Measurements from ENCODE around the gene HS3ST6. TPM values are rescaled to one million over a fixed set of nuclear protein-coding genes. Genes with fewer than 3 reads are reported as not detected.

The HS3ST6 gene
- total RNA-seq, 3 donors from 2014 or later (not counting 1 experiment from before 2014, with no cell fraction given), result not detected

DNA sequence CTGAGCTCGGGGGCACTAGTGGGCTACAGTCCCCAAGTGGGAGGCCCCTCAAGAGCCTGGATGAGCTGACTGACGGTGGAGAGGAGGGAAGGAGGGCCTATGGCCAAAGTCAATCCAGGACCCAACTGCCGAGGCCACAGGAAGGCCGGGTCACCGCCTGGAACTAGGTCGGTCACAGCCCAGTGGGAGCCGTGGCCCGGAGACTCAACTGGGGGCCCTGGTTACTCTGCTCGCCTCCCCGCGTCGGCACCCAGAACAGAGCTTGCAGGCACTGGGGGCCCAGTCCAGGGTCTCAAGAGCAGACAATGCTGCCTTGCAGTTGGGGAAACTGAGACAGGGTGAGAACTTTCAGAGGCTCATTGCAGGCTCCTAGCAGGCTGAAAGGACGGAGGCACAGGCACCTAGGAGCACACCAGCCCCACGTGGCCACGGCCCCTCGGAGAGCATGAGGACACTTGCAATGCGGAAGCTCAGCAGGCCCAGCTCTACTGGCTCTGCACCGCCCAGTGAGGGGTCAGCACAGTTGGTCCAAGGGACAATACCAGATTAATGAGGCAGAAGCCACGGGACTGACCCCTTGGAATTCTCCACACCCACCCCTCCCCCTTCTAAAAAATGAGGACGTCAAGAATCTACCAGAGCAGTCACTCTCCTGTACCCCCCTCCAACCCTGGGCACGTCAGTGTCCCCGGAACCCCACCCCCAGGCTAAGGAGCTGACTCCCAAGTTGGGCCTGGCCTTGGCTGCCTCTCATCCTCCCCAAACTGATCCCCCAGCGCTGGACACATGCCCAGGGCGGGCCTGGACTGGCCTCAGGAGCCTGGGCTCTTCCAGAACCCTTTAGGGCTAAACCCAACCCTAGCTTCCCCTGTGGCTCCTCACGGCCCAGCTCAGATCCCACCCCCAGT is 2.2 kb downstream of the HS3ST6 start:
- no peak overlapping the region for H3K27ac Mint-ChIP-seq
- Histone ChIP-seq H3K4me1 (ENCODE audit: control insufficient read depth, insufficient read depth, low read length) (no peaks in the 10 kb centered on the region), H3K4me3 (ENCODE audit: low read length) (no peak overlapping the region), H3K9me3 (ENCODE audit: control insufficient read depth, insufficient read depth, low read length) (no peaks in the 10 kb centered on the region), H3K36me3 (ENCODE audit: control insufficient read depth, insufficient read depth, low read length) (no peaks in the 10 kb centered on the region), H3K27ac (ENCODE audit: low read length) (no peak overlapping the region), H3K27me3 (ENCODE audit: control insufficient read depth, insufficient read depth, low read length) (peaks cover 21% of the 10 kb centered on the region)
- no peaks in the 10 kb centered on the region for H3K36me3 Mint-ChIP-seq
- ATAC-seq (no peak), DNase-seq (no peak)
- H3K4me3 Mint-ChIP-seq, result no peak overlapping the region
- 66% methylated on average over 25 of the region's 25 CpGs for WGBS (ENCODE audit: insufficient coverage)
- H3K27me3 Mint-ChIP-seq (ENCODE audit: low read depth in 2 of 2), result peaks cover 20 to 31% of the 10 kb centered on the region in 2 donors
- no peaks in the 10 kb centered on the region for H3K9me3 Mint-ChIP-seq
- no peaks in the 10 kb centered on the region for H3K4me1 Mint-ChIP-seq
- intact Hi-C loops (cut with micrococcal nuclease), result no loop called here
- TF ChIP-seq, protein P1, sequence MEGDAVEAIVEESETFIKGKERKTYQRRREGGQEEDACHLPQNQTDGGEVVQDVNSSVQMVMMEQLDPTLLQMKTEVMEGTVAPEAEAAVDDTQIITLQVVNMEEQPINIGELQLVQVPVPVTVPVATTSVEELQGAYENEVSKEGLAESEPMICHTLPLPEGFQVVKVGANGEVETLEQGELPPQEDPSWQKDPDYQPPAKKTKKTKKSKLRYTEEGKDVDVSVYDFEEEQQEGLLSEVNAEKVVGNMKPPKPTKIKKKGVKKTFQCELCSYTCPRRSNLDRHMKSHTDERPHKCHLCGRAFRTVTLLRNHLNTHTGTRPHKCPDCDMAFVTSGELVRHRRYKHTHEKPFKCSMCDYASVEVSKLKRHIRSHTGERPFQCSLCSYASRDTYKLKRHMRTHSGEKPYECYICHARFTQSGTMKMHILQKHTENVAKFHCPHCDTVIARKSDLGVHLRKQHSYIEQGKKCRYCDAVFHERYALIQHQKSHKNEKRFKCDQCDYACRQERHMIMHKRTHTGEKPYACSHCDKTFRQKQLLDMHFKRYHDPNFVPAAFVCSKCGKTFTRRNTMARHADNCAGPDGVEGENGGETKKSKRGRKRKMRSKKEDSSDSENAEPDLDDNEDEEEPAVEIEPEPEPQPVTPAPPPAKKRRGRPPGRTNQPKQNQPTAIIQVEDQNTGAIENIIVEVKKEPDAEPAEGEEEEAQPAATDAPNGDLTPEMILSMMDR (IDR thresholded peaks at IDR 0.05), result no peak

DNA sequence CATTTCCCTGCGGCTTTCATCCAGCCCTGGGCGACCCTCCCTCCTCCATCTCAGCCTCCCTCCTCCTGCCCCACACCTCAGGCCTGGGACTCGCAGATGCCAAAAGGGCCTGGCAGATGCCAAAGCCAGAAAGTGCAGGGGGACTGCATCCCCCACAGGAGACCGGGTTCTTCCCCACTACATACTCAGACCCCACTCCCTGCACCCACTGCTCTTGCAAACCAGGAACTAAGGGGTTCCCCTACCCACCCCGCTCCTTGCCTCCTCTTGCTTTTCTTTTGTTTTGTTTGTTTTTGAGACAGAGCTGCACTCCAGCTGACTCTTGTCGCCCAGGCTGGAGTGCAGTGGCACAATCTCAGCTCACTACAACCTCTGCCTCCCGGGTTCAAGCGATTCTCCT is 3.2 kb downstream of the HS3ST6 start:
- TF ChIP-seq, protein P1 (IDR thresholded peaks at IDR 0.05), result no peak
- H3K27me3 ChIP-seq (ENCODE audit: control insufficient read depth, insufficient read depth, low read length), result peaks cover 16% of the 10 kb centered on the region
- ATAC-seq, result no peak
- intact Hi-C loops (cut with micrococcal nuclease), result no loop called here
- no peaks in the 10 kb centered on the region for H3K4me1 Mint-ChIP-seq
- no peak overlapping the region for H3K27ac ChIP-seq (ENCODE audit: low read length)
- H3K4me1 ChIP-seq (ENCODE audit: control insufficient read depth, insufficient read depth, low read length), result no peaks in the 10 kb centered on the region
- H3K27ac Mint-ChIP-seq, result no peak overlapping the region
- H3K27me3 Mint-ChIP-seq (ENCODE audit: low read depth in 2 of 2), result peaks cover 14 to 25% of the 10 kb centered on the region in 2 donors
- H3K36me3 Mint-ChIP-seq, result no peaks in the 10 kb centered on the region
- H3K9me3 ChIP-seq (ENCODE audit: control insufficient read depth, insufficient read depth, low read length), result no peaks in the 10 kb centered on the region
- no peak overlapping the region for H3K4me3 ChIP-seq (ENCODE audit: low read length)
- H3K9me3 Mint-ChIP-seq, result no peaks in the 10 kb centered on the region
- DNase-seq, result no peak
- WGBS (ENCODE audit: insufficient coverage), result 56% methylated on average over 6 of the region's 8 CpGs
- H3K36me3 ChIP-seq (ENCODE audit: control insufficient read depth, insufficient read depth, low read length), result no peaks in the 10 kb centered on the region
- H3K4me3 Mint-ChIP-seq, result no peak overlapping the region

DNA sequence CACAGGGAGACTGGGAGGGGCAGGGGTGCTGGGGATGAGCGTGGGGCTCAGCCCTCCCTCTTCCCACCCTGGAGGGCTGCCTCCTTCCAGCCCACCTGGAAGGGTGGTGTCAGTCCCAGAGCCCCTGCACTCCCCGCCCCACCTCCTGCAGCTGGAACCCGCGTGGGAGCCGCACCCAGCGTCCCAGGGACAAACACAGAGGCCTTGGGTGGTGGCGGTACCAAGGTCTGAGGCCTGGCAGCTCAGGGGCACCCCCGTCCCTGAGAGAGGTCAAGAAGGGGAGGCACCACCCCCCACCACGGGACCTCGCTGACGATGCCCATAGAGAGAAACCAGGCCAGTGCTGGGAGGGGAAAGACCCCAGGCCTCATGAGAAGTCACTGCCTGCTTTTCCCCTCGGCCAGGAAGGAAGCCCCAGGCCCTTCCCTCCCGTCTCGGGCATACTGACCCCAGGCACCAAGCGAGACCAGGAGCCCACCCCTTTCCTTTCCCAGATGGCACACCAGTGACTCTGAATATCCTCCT is 4.1 kb downstream of the HS3ST6 start:
- no peak for DNase-seq

More for the DNA sequence above, 4.1 kb downstream of the HS3ST6 start:
- TF ChIP-seq, protein P1 (IDR thresholded peaks at IDR 0.05), result no peak
- Mint-ChIP-seq H3K36me3 (no peaks in the 10 kb centered on the region), H3K4me1 (no peaks in the 10 kb centered on the region), H3K27ac (no peak overlapping the region), H3K9me3 (no peaks in the 10 kb centered on the region), H3K27me3 (ENCODE audit: low read depth in 2 of 2) (peaks cover 14 to 25% of the 10 kb centered on the region in 2 donors), H3K4me3 (no peak overlapping the region)
- no peak overlapping the region for H3K27ac ChIP-seq (ENCODE audit: low read length)
- H3K4me1 ChIP-seq (ENCODE audit: control insufficient read depth, insufficient read depth, low read length), result no peaks in the 10 kb centered on the region
- peaks cover 11% of the 10 kb centered on the region for H3K27me3 ChIP-seq (ENCODE audit: control insufficient read depth, insufficient read depth, low read length)
- no peak for ATAC-seq
- WGBS (ENCODE audit: insufficient coverage), result 49% methylated on average over 15 of the region's 15 CpGs
- no peak overlapping the region for H3K4me3 ChIP-seq (ENCODE audit: low read length)
- intact Hi-C loops (cut with micrococcal nuclease), result no loop called here
- no peaks in the 10 kb centered on the region for H3K36me3 ChIP-seq (ENCODE audit: control insufficient read depth, insufficient read depth, low read length)
- H3K9me3 ChIP-seq (ENCODE audit: control insufficient read depth, insufficient read depth, low read length), result no peaks in the 10 kb centered on the region

All from natural killer cell (primary cell).